OCI-LY7 (cell line): ENCODE results near the gene CLSTN2. TPM values are rescaled to one million over a fixed set of nuclear protein-coding genes. Genes with fewer than 3 reads are reported as not detected.

Experiments used
- BruUV-seq: library from RNA; stranded (reverse); fragments of 400-500 nt; replicated peaks from 2 replicates; lab custom pipeline; 2021; lab: Mats Ljungman, UMichigan
- CTCF ChIA-PET: fragments of 300-600 bp; sonication (Branson Sonifier 250); formaldehyde crosslinking; loops from one replicate; lab custom pipeline; 2022; ENCODE audit warnings: antibody characterized with exemption; ENCODE audit not compliant: unreplicated experiment; lab: Charles Lee
- POLR2A ChIA-PET: fragments of 300-600 bp; sonication (Branson Sonifier 250); formaldehyde crosslinking; loops from one replicate; lab custom pipeline; 2022; ENCODE audit warnings: antibody characterized with exemption; lab: Charles Lee
- DNase-seq: peaks from one replicate; pipeline ENCODE4 v3.0.0-alpha.2; 2015; ENCODE audit warnings: low spot score
- H2AFZ ChIP-seq: fragments of 200-600 bp; sonication (generic), shearing (Covaris generic); 2 replicates; pipeline ENCODE4 v1.6.1; 2014; ENCODE audit warnings: mild to moderate bottlenecking, antibody characterized with exemption, low read length, moderate library complexity
- H3K27ac ChIP-seq: fragments of 200-600 bp; sonication (generic); 2 replicates; pipeline ENCODE4 v1.5.1; 2014; ENCODE audit warnings: mixed run types, low read depth, mild to moderate bottlenecking, moderate library complexity, low read length, inconsistent platforms; ENCODE audit not compliant: poor library complexity, severe bottlenecking
- H3K36me3 ChIP-seq: fragments of 200-600 bp; sonication (generic); 2 replicates; pipeline ENCODE4 v1.6.1; 2014; ENCODE audit warnings: mild to moderate bottlenecking, antibody characterized with exemption, low read length, moderate library complexity, mixed read lengths; ENCODE audit not compliant: insufficient read depth
- H3K4me1 ChIP-seq: fragments of 200-600 bp; sonication (generic); 2 replicates; pipeline ENCODE4 v1.5.1; 2014; ENCODE audit warnings: mild to moderate bottlenecking, low read length; ENCODE audit not compliant: insufficient read depth, poor library complexity, severe bottlenecking
- H3K4me2 ChIP-seq: fragments of 200-600 bp; sonication (generic); 2 replicates; pipeline ENCODE4 v1.6.1; 2014; ENCODE audit warnings: mild to moderate bottlenecking, low read length
- H3K4me3 ChIP-seq: fragments of 200-600 bp; sonication (generic); 2 replicates; pipeline ENCODE4 v1.5.1; 2014; ENCODE audit warnings: mild to moderate bottlenecking, low read depth, low read length; ENCODE audit not compliant: poor library complexity, severe bottlenecking
- H3K79me2 ChIP-seq: fragments of 200-600 bp; sonication (generic); 2 replicates; pipeline ENCODE4 v1.6.1; 2016; ENCODE audit warnings: low read depth, mild to moderate bottlenecking, low read length, moderate library complexity, mixed read lengths; ENCODE audit not compliant: insufficient read depth
- H3K9me2 ChIP-seq: fragments of 200-600 bp; sonication (generic); 2 replicates; pipeline ENCODE4 v1.6.1; 2016; ENCODE audit warnings: mild to moderate bottlenecking, low read length, mixed read lengths; ENCODE audit not compliant: insufficient read depth
- H3K9me3 ChIP-seq: fragments of 200-600 bp; sonication (generic); 2 replicates; pipeline ENCODE4 v1.6.1; 2014; ENCODE audit warnings: mild to moderate bottlenecking, mixed run types, low read length, mixed read lengths
- H4K20me1 ChIP-seq: fragments of 200-600 bp; sonication (generic); 2 replicates; pipeline ENCODE4 v1.6.1; 2014; ENCODE audit warnings: mild to moderate bottlenecking, antibody characterized with exemption, low read length, moderate library complexity, mixed read lengths; ENCODE audit not compliant: insufficient read depth
- CTCF ChIP-seq: fragments of 200-600 bp; sonication (generic); conservative IDR thresholded peaks from 2 replicates; pipeline ENCODE4 v1.5.1; 2014; ENCODE audit warnings: mild to moderate bottlenecking, antibody characterized with exemption, low read length, moderate library complexity, mixed read lengths
- EZH2phosphoT487 ChIP-seq: fragments of 200-600 bp; sonication (generic); IDR thresholded peaks from 2 replicates; pipeline ENCODE4 v1.6.1; 2018; ENCODE audit warnings: low read depth, borderline replicate concordance, mild to moderate bottlenecking, mixed run types, antibody characterized with exemption, low read length, moderate library complexity, mixed read lengths
- intact Hi-C: fragments of 100-400 bp; cut with micrococcal nuclease; formaldehyde crosslinking; loops from one replicate; pipeline ENCODE4 v1.10.0; 2022; ENCODE audit not compliant: unreplicated experiment
- total RNA-seq, 2 experiments: library from RNA; depleted of rRNA in 1 of 2; stranded (reverse); fragments of >200 nt in 1 of 2; shearing (Covaris generic) in 1 of 2; gene quantifications; 2 replicates each; pipeline ENCODE4 v1.2.3, GENCODE V29; 2014 to 2022

The CLSTN2 gene
- total RNA-seq, 2 experiments from 2014 or later, result not detected

GRCh38 chr3:140296796-140297352, 361.9 kb downstream of the CLSTN2 start:
- no TSS peak for BruUV-seq
- Histone ChIP-seq H3K4me1 (no peaks in the 10 kb centered on the region), H3K27ac (no peak overlapping the region), H3K36me3 (no peaks in the 10 kb centered on the region), H3K4me2 (no peak overlapping the region), H3K4me3 (no peak overlapping the region), H3K9me2 (no peaks in the 10 kb centered on the region), H3K79me2 (no peaks in the 10 kb centered on the region), H2AFZ (no peak overlapping the region), H4K20me1 (no peaks in the 10 kb centered on the region), H3K9me3 (no peaks in the 10 kb centered on the region)
- intact Hi-C loops, result no loop called here
- ChIA-PET POLR2A (interaction anchor here (0.6 kb wide), 1 partner anchor 10 kb away, joined by 3 read pairs; no protein-coding TSS in a partner anchor), CTCF (no interaction called here)
- TF ChIP-seq EZH2phosphoT487 (no peak), CTCF (no peak)
- DNase-seq, result no peak

DNA sequence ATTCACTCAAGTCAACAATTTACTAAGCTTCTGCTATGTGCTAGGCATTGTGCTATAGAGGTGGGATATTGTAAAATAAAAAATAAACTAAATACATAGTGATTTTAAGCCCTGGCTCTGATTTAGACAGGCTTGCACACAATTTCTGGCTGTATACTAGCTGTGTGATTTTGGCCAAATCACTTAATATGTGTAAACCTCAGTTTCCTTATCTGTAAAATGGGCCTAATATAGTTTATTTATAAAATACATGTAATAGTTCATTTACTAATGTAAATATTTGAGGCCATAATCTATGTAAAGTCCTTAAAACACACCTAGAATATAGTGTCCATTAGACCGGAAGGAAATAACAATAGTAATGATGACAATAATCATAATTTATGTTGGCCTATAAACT, 363.1 kb downstream of the CLSTN2 start:
- Histone ChIP-seq H2AFZ (no peak overlapping the region), H3K79me2 (no peaks in the 10 kb centered on the region), H3K4me1 (no peaks in the 10 kb centered on the region), H4K20me1 (no peaks in the 10 kb centered on the region), H3K4me2 (no peak overlapping the region), H3K9me2 (no peaks in the 10 kb centered on the region), H3K4me3 (no peak overlapping the region), H3K9me3 (no peaks in the 10 kb centered on the region), H3K27ac (no peak overlapping the region), H3K36me3 (no peaks in the 10 kb centered on the region)
- no peak for DNase-seq
- CTCF ChIA-PET, result no interaction called here
- no peak for TF ChIP-seq EZH2phosphoT487
- TF ChIP-seq CTCF, result no peak
- POLR2A ChIA-PET, result interaction anchor here (0.5 to 0.6 kb wide), 2 partner anchors 273 to 714 kb away, joined by 3 read pairs; no protein-coding TSS in a partner anchor
- BruUV-seq, result no TSS peak
- intact Hi-C loops, result no loop called here

GRCh38 chr3:140298569-140299070, 363.6 kb downstream of the CLSTN2 start:
- H3K79me2 ChIP-seq, result no peaks in the 10 kb centered on the region
- H3K9me2 ChIP-seq, result no peaks in the 10 kb centered on the region
- CTCF ChIA-PET, result no interaction called here
- H3K4me1 ChIP-seq, result no peaks in the 10 kb centered on the region
- no peaks in the 10 kb centered on the region for H3K36me3 ChIP-seq
- BruUV-seq, result no TSS peak
- no peak overlapping the region for H3K4me2 ChIP-seq
- intact Hi-C loops, result no loop called here
- TF ChIP-seq CTCF (no peak), EZH2phosphoT487 (no peak)
- DNase-seq, result no peak
- H3K4me3 ChIP-seq, result no peak overlapping the region
- no peaks in the 10 kb centered on the region for H4K20me1 ChIP-seq
- no peak overlapping the region for H3K27ac ChIP-seq
- no peaks in the 10 kb centered on the region for H3K9me3 ChIP-seq
- no peak overlapping the region for H2AFZ ChIP-seq
- POLR2A ChIA-PET, result interaction anchor here (0.6 kb wide), 1 partner anchor 273 kb away, joined by 3 read pairs; no protein-coding TSS in a partner anchor
